ENCODE measurements around the gene WBP1L. TPM values are rescaled to one million over a fixed set of nuclear protein-coding genes. Genes with fewer than 3 reads are reported as not detected.
A peak's percentile ranks its signal among the peaks of the same experiment; 100 is the strongest.

Gene WBP1L
- total RNA-seq, 1 donor from 2014 or later: 30.7 TPM

- Mint-ChIP-seq H3K4me1 (ENCODE audit: low read depth) (peaks cover 62% of the 10 kb centered on the region), H3K36me3 (ENCODE audit: insufficient read depth) (peaks cover 3% of the 10 kb centered on the region), H3K4me3 (ENCODE audit: low read depth) (no peak overlapping the region), H3K27ac (no peak overlapping the region), H3K9me3 (ENCODE audit: low read depth) (no peaks in the 10 kb centered on the region), H3K27me3 (no peaks in the 10 kb centered on the region)
- TF ChIP-seq CTCF (IDR thresholded peaks at IDR 0.05; ENCODE audit: unreplicated experiment): no peak
- no peak for DNase-seq (ENCODE audit: low spot score, unreplicated experiment)
These were observed 35.0 kb downstream of the WBP1L start for GRCh38 chr10:102778781-102779180.

GRCh38 chr10:102779680-102780526, 36.2 kb downstream of the WBP1L start:
- no peak overlapping the region for H3K4me3 Mint-ChIP-seq (ENCODE audit: low read depth)
- no peak overlapping the region for H3K27ac Mint-ChIP-seq
- peaks cover 3% of the 10 kb centered on the region for H3K36me3 Mint-ChIP-seq (ENCODE audit: insufficient read depth)
- no peak for TF ChIP-seq CTCF (IDR thresholded peaks at IDR 0.05; ENCODE audit: unreplicated experiment)
- H3K4me1 Mint-ChIP-seq (ENCODE audit: low read depth): peaks cover 53% of the 10 kb centered on the region
- no peak for DNase-seq (ENCODE audit: low spot score, unreplicated experiment)
- no peaks in the 10 kb centered on the region for H3K9me3 Mint-ChIP-seq (ENCODE audit: low read depth)
- no peaks in the 10 kb centered on the region for H3K27me3 Mint-ChIP-seq

GRCh38 chr10:102780527-102780808, 36.7 kb downstream of the WBP1L start:
- H3K9me3 Mint-ChIP-seq (ENCODE audit: low read depth): no peaks in the 10 kb centered on the region
- H3K36me3 Mint-ChIP-seq (ENCODE audit: insufficient read depth): peaks cover 3% of the 10 kb centered on the region
- DNase-seq (ENCODE audit: low spot score, unreplicated experiment): no peak
- no peak for TF ChIP-seq CTCF (IDR thresholded peaks at IDR 0.05; ENCODE audit: unreplicated experiment)
- H3K4me1 Mint-ChIP-seq (ENCODE audit: low read depth): peaks cover 48% of the 10 kb centered on the region
- H3K4me3 Mint-ChIP-seq (ENCODE audit: low read depth): no peak overlapping the region
- H3K27me3 Mint-ChIP-seq: no peaks in the 10 kb centered on the region
- no peak overlapping the region for H3K27ac Mint-ChIP-seq

- Mint-ChIP-seq H3K4me3 (ENCODE audit: low read depth) (no peak overlapping the region), H3K27ac (peak overlapping the region; percentile 41), H3K4me1 (ENCODE audit: low read depth) (peaks cover 40% of the 10 kb centered on the region), H3K27me3 (no peaks in the 10 kb centered on the region), H3K9me3 (ENCODE audit: low read depth) (no peaks in the 10 kb centered on the region), H3K36me3 (ENCODE audit: insufficient read depth) (peaks cover 3% of the 10 kb centered on the region)
- TF ChIP-seq CTCF (IDR thresholded peaks at IDR 0.05; ENCODE audit: unreplicated experiment): no peak
- DNase-seq (ENCODE audit: low spot score, unreplicated experiment): no peak
These were observed 37.6 kb downstream of the WBP1L start for GRCh38 chr10:102781090-102781920.

GRCh38 chr10:102781921-102782557, 38.3 kb downstream of the WBP1L start:
- Mint-ChIP-seq H3K27ac (peak overlapping the region; percentile 38), H3K4me1 (ENCODE audit: low read depth) (peaks cover 32% of the 10 kb centered on the region)

More at GRCh38 chr10:102781921-102782557, 38.3 kb downstream of the WBP1L start:
- peaks cover 3% of the 10 kb centered on the region for H3K36me3 Mint-ChIP-seq (ENCODE audit: insufficient read depth)
- H3K27me3 Mint-ChIP-seq: no peaks in the 10 kb centered on the region
- H3K4me3 Mint-ChIP-seq (ENCODE audit: low read depth): no peak overlapping the region
- no peak for DNase-seq (ENCODE audit: low spot score, unreplicated experiment)
- TF ChIP-seq CTCF (IDR thresholded peaks at IDR 0.05; ENCODE audit: unreplicated experiment): no peak
- no peaks in the 10 kb centered on the region for H3K9me3 Mint-ChIP-seq (ENCODE audit: low read depth)
